ENCODE measurements around the gene CGB3.

The CGB3 gene

DNA sequence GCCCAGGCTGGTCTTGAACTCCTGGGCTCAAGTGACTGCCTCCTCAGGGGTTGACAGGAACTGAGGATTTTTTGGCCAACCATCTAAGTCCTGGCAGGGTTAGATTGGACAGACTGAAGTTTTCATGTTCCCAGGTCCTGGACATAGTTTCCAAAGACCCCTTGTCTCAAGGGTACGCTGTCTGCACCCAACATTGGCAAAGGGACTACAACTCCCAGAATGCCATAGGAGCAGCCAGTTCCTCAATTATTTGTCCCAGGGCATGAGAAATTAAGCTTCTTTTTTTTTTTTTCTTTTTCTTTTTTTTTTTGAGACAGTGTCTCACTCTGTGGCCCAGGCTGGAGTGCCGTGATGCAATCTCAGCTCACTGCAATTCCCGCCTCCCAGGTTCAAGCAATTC, 37.9 kb downstream of the CGB3 start:
- H3K4me1 ChIP-seq (ENCODE audit: control insufficient read depth, insufficient read depth, low read length, unreplicated experiment): peaks cover 3% of the 10 kb centered on the region
- peaks cover 13% of the 10 kb centered on the region for H3K79me2 ChIP-seq (ENCODE audit: control insufficient read depth, insufficient read depth, low read length, unreplicated experiment)
- 0 out of 2 replicates have a peak, but pooled peaks cover 2% of the 10 kb centered on the region for H3K36me3 ChIP-seq (ENCODE audit: insufficient read depth, low read length)

DNA sequence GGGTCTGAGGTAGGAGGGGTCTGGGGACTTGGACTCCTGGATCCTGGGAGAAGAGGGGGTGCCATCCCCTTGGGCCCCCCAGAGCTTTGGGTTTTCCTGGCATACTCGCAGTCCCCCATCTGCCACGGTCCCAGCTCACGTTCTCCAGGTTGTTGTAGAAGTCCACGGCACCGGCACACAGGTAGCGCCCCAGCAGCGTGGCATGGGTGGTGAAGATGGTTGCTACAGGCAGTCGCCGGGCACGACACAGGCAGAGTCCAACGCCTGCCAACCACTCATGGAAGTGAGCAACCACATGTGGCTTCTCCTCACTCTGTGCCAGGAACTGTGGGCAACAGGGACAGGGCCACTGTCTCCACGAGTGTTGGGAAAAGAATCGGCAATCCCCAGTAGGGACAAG, 38.4 kb downstream of the CGB3 start:
- Histone ChIP-seq H3K27me3 (ENCODE audit: insufficient read depth, low read length) (no peaks in the 10 kb centered on the region), H3K27ac (ENCODE audit: low read depth, low read length) (no peak overlapping the region), H3K36me3 (ENCODE audit: insufficient read depth, low read length) (0 out of 2 replicates have a peak, but pooled peaks cover 2% of the 10 kb centered on the region), H2AFZ (ENCODE audit: low read length, unreplicated experiment) (no peak overlapping the region), H3K4me1 (ENCODE audit: control insufficient read depth, insufficient read depth, low read length, unreplicated experiment) (no peaks in the 10 kb centered on the region), H3K4me3 (ENCODE audit: low read depth, low read length) (no peak overlapping the region), H3K79me2 (ENCODE audit: control insufficient read depth, insufficient read depth, low read length, unreplicated experiment) (peaks cover 8% of the 10 kb centered on the region)

More for the DNA sequence above, 37.9 kb downstream of the CGB3 start:
- no peak overlapping the region for H3K27ac ChIP-seq (ENCODE audit: low read depth, low read length)
- H3K4me3 ChIP-seq (ENCODE audit: low read depth, low read length): no peak overlapping the region
- no peak overlapping the region for H2AFZ ChIP-seq (ENCODE audit: low read length, unreplicated experiment)
- no peaks in the 10 kb centered on the region for H3K27me3 ChIP-seq (ENCODE audit: insufficient read depth, low read length)

- Histone ChIP-seq H3K36me3 (ENCODE audit: insufficient read depth, low read length) (0 out of 2 replicates have a peak, but pooled peaks cover 10% of the 10 kb centered on the region), H2AFZ (ENCODE audit: low read length, unreplicated experiment) (no peak overlapping the region), H3K27me3 (ENCODE audit: insufficient read depth, low read length) (no peaks in the 10 kb centered on the region), H3K27ac (ENCODE audit: low read depth, low read length) (no peak overlapping the region), H3K4me3 (ENCODE audit: low read depth, low read length) (no peak overlapping the region), H3K79me2 (ENCODE audit: control insufficient read depth, insufficient read depth, low read length, unreplicated experiment) (no peaks in the 10 kb centered on the region), H3K4me1 (ENCODE audit: control insufficient read depth, insufficient read depth, low read length, unreplicated experiment) (no peaks in the 10 kb centered on the region)
Measured at GRCh38 chr19:48982280-48982679, 41.9 kb downstream of the CGB3 start.

- Histone ChIP-seq H3K4me3 (ENCODE audit: low read depth, low read length) (no peak overlapping the region), H3K79me2 (ENCODE audit: control insufficient read depth, insufficient read depth, low read length, unreplicated experiment) (no peaks in the 10 kb centered on the region), H3K36me3 (ENCODE audit: insufficient read depth, low read length) (0 out of 2 replicates have a peak, but pooled peaks cover 11% of the 10 kb centered on the region), H3K4me1 (ENCODE audit: control insufficient read depth, insufficient read depth, low read length, unreplicated experiment) (no peaks in the 10 kb centered on the region), H3K27ac (ENCODE audit: low read depth, low read length) (no peak overlapping the region), H3K27me3 (ENCODE audit: insufficient read depth, low read length) (no peaks in the 10 kb centered on the region), H2AFZ (ENCODE audit: low read length, unreplicated experiment) (no peak overlapping the region)
Measured at GRCh38 chr19:48977061-48977460, 47.1 kb downstream of the CGB3 start.

- Histone ChIP-seq H3K4me1 (ENCODE audit: control insufficient read depth, insufficient read depth, low read length, unreplicated experiment) (no peaks in the 10 kb centered on the region), H3K79me2 (ENCODE audit: control insufficient read depth, insufficient read depth, low read length, unreplicated experiment) (no peaks in the 10 kb centered on the region), H3K27me3 (ENCODE audit: insufficient read depth, low read length) (no peaks in the 10 kb centered on the region), H3K27ac (ENCODE audit: low read depth, low read length) (no peak overlapping the region), H2AFZ (ENCODE audit: low read length, unreplicated experiment) (no peak overlapping the region), H3K4me3 (ENCODE audit: low read depth, low read length) (no peak overlapping the region), H3K36me3 (ENCODE audit: insufficient read depth, low read length) (0 out of 2 replicates have a peak, but pooled peaks cover 11% of the 10 kb centered on the region)
Measured at GRCh38 chr19:48975947-48976847, 47.9 kb downstream of the CGB3 start.
